CD14-positive monocyte (primary cell): ENCODE measurements around the gene HS6ST1. TPM values are rescaled to one million over a fixed set of nuclear protein-coding genes. Genes with fewer than 3 reads are reported as not detected.
A peak's percentile ranks its signal among the peaks of the same experiment; 100 is the strongest.

ENCODE experiments used
- DNase-seq, 3 donors: peaks; one replicate each; pipeline ENCODE4 v3.0.0-alpha.2; 2011 to 2022
- H2AFZ ChIP-seq: 2 replicates; pipeline ENCODE4 v1.6.0; 2012; ENCODE audit warnings: mild to moderate bottlenecking, low read depth, low read length, inconsistent platforms; ENCODE audit not compliant: insufficient read depth, poor library complexity, severe bottlenecking
- H3K27ac ChIP-seq, 2 donors: 1 replicate in 1 of 2; 2 replicates in 1 of 2; pipeline ENCODE4 v1.5.1; 2012 to 2013; ENCODE audit warnings: low read length in 2 of 2, control low read depth in 1 of 2, inconsistent platforms in 1 of 2, low read depth in 1 of 2, mild to moderate bottlenecking in 1 of 2
- H3K27me3 ChIP-seq, 2 donors: one replicate each; pipeline versions ENCODE4 v1.6.0 to v1.6.1; 2011 to 2013; ENCODE audit warnings: low read length in 2 of 2; ENCODE audit not compliant: control insufficient read depth in 2 of 2, insufficient read depth in 2 of 2
- H3K36me3 ChIP-seq, 2 donors: replicated peaks in 1 of 2; 1 replicate in 1 of 2; 2 replicates in 1 of 2; pipeline versions ENCODE4 v1.5.1 to v1.6.1; 2012 to 2013; ENCODE audit warnings: low read length in 2 of 2, control low read depth in 1 of 2, inconsistent platforms in 1 of 2, mild to moderate bottlenecking in 1 of 2; ENCODE audit not compliant: insufficient read depth in 2 of 2, control insufficient read depth in 1 of 2
- H3K4me1 ChIP-seq, 2 donors: 1 replicate in 1 of 2; 2 replicates in 1 of 2; pipeline versions ENCODE4 v1.5.1 to v1.6.1; 2012 to 2013; ENCODE audit warnings: low read length in 2 of 2, control low read depth in 1 of 2, inconsistent platforms in 1 of 2, mild to moderate bottlenecking in 1 of 2, moderate library complexity in 1 of 2; ENCODE audit not compliant: insufficient read depth in 2 of 2, control insufficient read depth in 1 of 2
- H3K4me2 ChIP-seq: replicated peaks from 2 replicates; pipeline ENCODE3; 2012; ENCODE audit warnings: low read length, moderate library complexity, mild to moderate bottlenecking; ENCODE audit not compliant: poor library complexity, severe bottlenecking; ENCODE audit errors: extremely low read depth
- H3K4me3 ChIP-seq, 3 experiments: fragments of 200-600 bp in 1 of 3; sonication (generic) in 1 of 3; replicated peaks in 1 of 3; 1 replicate in 2 of 3; 2 replicates in 1 of 3; pipeline ENCODE4 v1.5.1; 2011 to 2013; ENCODE audit warnings: low read length in 3 of 3, mild to moderate bottlenecking in 3 of 3, control low read depth in 2 of 3, low read depth in 2 of 3, inconsistent platforms in 1 of 3, moderate library complexity in 1 of 3
- H3K79me2 ChIP-seq: 2 replicates; pipeline ENCODE4 v1.6.0; 2012; ENCODE audit warnings: mild to moderate bottlenecking, control low read depth, inconsistent platforms, low read length, moderate library complexity; ENCODE audit not compliant: insufficient read depth
- H3K9ac ChIP-seq: 2 replicates; pipeline ENCODE4 v1.6.0; 2017; ENCODE audit warnings: low read length, mild to moderate bottlenecking; ENCODE audit not compliant: insufficient read depth, poor library complexity, severe bottlenecking
- H3K9me3 ChIP-seq, 2 donors: replicated peaks in 1 of 2; 1 replicate in 1 of 2; 2 replicates in 1 of 2; pipeline versions ENCODE4 v1.5.1 to v1.6.1; 2012 to 2013; ENCODE audit warnings: low read length in 2 of 2, control low read depth in 1 of 2; ENCODE audit not compliant: control insufficient read depth in 1 of 2, insufficient read depth in 1 of 2
- H4K20me1 ChIP-seq: 2 replicates; pipeline ENCODE4 v1.6.0; 2012; ENCODE audit warnings: mild to moderate bottlenecking, low read length, control low read depth, moderate library complexity; ENCODE audit not compliant: insufficient read depth
- H3K27ac Mint-ChIP-seq, 7 donors: one replicate each; pipeline ENCODE4 v1.8.0; 2020; ENCODE audit warnings: mild to moderate bottlenecking in 7 of 7, mixed read lengths in 7 of 7, moderate library complexity in 6 of 7, inconsistent platforms in 2 of 7
- H3K27me3 Mint-ChIP-seq, 3 donors: one replicate each; pipeline ENCODE4 v1.8.0; 2021 to 2022; ENCODE audit warnings: low read depth in 3 of 3, mild to moderate bottlenecking in 3 of 3, mixed read lengths in 3 of 3, moderate library complexity in 3 of 3, inconsistent platforms in 1 of 3
- H3K36me3 Mint-ChIP-seq, 2 donors: one replicate each; pipeline ENCODE4 v1.8.0; 2020; ENCODE audit warnings: mixed read lengths in 2 of 2, inconsistent platforms in 1 of 2, mild to moderate bottlenecking in 1 of 2
- H3K4me1 Mint-ChIP-seq: one replicate; pipeline ENCODE4 v1.8.0; 2020; ENCODE audit warnings: mild to moderate bottlenecking, mixed read lengths
- H3K4me3 Mint-ChIP-seq, 2 donors: one replicate each; pipeline ENCODE4 v1.8.0; 2020; ENCODE audit warnings: mild to moderate bottlenecking in 2 of 2, mixed read lengths in 2 of 2, moderate library complexity in 1 of 2
- H3K9me3 Mint-ChIP-seq, 7 donors: one replicate each; pipeline ENCODE4 v1.8.0; 2020 to 2022; ENCODE audit warnings: mixed read lengths in 7 of 7, mild to moderate bottlenecking in 6 of 7, moderate library complexity in 6 of 7, inconsistent platforms in 2 of 7
- CTCF ChIP-seq: fragments of 200-600 bp; IDR thresholded peaks from one replicate; pipeline ENCODE4 v1.8.0; 2022; ENCODE audit warnings: antibody characterized with exemption, mild to moderate bottlenecking
- WGBS: methylation state at CpG from one replicate; pipeline ENCODE4 v1.1.5; 2013; ENCODE audit warnings: missing lambda C conversion rate; ENCODE audit not compliant: insufficient coverage; 5-methylcytosine and 5-hydroxymethylcytosine counted together
- intact Hi-C, 2 donors: fragments of 100-400 bp; cut with micrococcal nuclease; formaldehyde crosslinking; loops; one replicate each; pipeline versions ENCODE4 v1.15.0 to v1.15.1; 2023
- polyA plus RNA-seq, 3 donors: library from polyadenylated mRNA; depleted of rRNA in 1 of 3; unstranded in 2 of 3; stranded (reverse) in 1 of 3; fragments of 300-500 nt in 2 of 3; fragments of >200 nt in 1 of 3; fragmentation: Illumina TruSeq in 2 of 3; gene quantifications; 1 replicate in 2 of 3; 2 replicates in 1 of 3; pipeline ENCODE4 v1.2.3, GENCODE V29; 2012 to 2021

Gene HS6ST1
- polyA plus RNA-seq, 3 donors = 2.9 to 5.4 (median 4.0) TPM

DNA sequence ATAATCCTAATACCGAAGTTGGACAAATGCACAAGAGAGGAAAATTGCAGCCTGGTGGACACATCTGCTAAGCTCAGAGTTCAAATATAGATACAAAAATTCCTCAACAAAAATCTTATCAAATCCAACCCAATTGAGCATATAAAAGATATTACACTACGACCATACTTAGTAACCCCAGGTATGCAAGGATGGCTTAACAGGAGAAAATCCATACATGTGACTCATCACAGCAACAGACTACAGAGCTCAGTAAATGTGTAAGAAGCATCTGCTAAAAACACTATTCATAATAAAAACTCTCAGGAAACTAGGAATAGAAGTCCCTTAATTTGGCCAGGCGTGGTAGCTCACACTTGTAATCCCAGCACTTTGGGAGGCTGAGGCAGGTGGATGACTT is 28.3 kb downstream of the HS6ST1 start:
- no peak overlapping the region for H2AFZ ChIP-seq
- H3K27ac ChIP-seq = no peak overlapping the region
- Mint-ChIP-seq H3K36me3 (peaks cover 14 to 23% of the 10 kb centered on the region in 2 donors), H3K27me3 (peaks cover 0 to 4% (median 0%) of the 10 kb centered on the region in 3 donors), H3K4me3 (no peak overlapping the region), H3K9me3 (peaks cover 0 to 1% (median 0%) of the 10 kb centered on the region in 7 donors), H3K4me1 (no peaks in the 10 kb centered on the region), H3K27ac (no peak overlapping the region)
- DNase-seq = no peak
- intact Hi-C loops = no loop called here
- H3K27me3 ChIP-seq = no peaks in the 10 kb centered on the region
- no peaks in the 10 kb centered on the region for H3K4me1 ChIP-seq
- peaks cover 0 to 7% of the 10 kb centered on the region in 2 donors for H3K36me3 ChIP-seq
- no peak for TF ChIP-seq CTCF
- peaks cover 9% of the 10 kb centered on the region for H3K79me2 ChIP-seq
- WGBS = 100% methylated on average over 1 of the region's 3 CpGs
- no peaks in the 10 kb centered on the region for H3K9me3 ChIP-seq
- peaks cover 99% of the 10 kb centered on the region for H4K20me1 ChIP-seq
- no peak overlapping the region for H3K4me3 ChIP-seq
- H3K4me2 ChIP-seq = no peak overlapping the region
- no peak overlapping the region for H3K9ac ChIP-seq

- Histone ChIP-seq H3K27ac (no peak overlapping the region), H3K4me1 (no peaks in the 10 kb centered on the region), H3K4me3 (no peak overlapping the region), H4K20me1 (peaks cover 98% of the 10 kb centered on the region), H3K9ac (no peak overlapping the region), H3K36me3 (peaks cover 0 to 7% of the 10 kb centered on the region in 2 donors), H3K79me2 (no peaks in the 10 kb centered on the region), H3K27me3 (no peaks in the 10 kb centered on the region), H3K4me2 (no peak overlapping the region), H3K9me3 (no peaks in the 10 kb centered on the region), H2AFZ (no peak overlapping the region)
- 67% methylated on average over 9 of the region's 10 CpGs for WGBS
- intact Hi-C loops = no loop called here
- no peak for TF ChIP-seq CTCF
- DNase-seq = no peak
- Mint-ChIP-seq H3K9me3 (peaks cover 0 to 1% (median 0%) of the 10 kb centered on the region in 7 donors), H3K36me3 (peaks cover 14 to 21% of the 10 kb centered on the region in 2 donors), H3K27me3 (peaks cover 0 to 3% (median 0%) of the 10 kb centered on the region in 3 donors), H3K4me1 (no peaks in the 10 kb centered on the region), H3K4me3 (no peak overlapping the region), H3K27ac (peak overlapping the region in 1 of 7 donors; percentile 9)
These were observed 29.2 kb downstream of the HS6ST1 start for GRCh38 chr2:128289439-128289838.
